ENCODE measurements around the gene DGUOK.
"Not testable (repeated sequence)": the region's sequence is repeated elsewhere in the genome, so short reads cannot be mapped to it uniquely, and the experiment has no call there.

DNA sequence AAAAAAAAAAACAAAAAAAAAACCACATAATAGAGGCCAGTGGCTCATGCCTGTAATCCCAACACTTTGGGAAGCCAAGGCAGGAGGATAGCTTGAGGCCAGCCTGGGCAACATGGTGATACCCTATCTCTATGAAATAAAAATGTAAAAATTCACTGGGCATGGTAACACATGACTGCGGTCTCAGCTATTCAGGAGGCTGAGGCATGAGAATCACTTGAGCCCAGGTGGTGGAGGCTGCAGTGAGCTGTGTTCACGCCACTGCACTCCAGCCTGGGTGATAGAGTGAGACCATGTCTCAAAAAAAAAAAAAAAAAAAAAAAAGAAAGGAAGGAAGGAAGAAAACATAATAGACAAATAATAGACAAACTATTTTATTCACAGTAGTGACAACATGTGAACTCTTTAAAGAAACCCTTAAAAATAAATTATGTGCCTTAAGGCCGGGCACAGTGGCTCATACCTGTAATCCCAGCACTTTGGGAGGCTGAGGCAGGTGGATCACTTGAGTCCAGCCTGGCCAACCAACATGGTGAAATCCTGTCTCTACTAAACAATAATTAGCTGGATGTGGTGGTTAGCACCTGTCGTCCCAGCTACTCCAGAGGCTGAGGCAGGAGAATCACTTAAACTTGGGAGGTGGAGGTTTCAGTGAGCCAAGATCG, 22.6 kb upstream of the DGUOK start:
- TF ChIP-seq CTCF, POLR2A (IDR thresholded peaks at IDR 0.05): not testable (repeated sequence)
